GM12892 (cell line): Measurements from ENCODE around the gene MFAP5.

ENCODE experiments used
- POLR2AphosphoS5 ChIP-seq: IDR thresholded peaks from 2 replicates; pipeline ENCODE4 v1.6.1; 2011; ENCODE audit warnings: low read depth, low read length, control low read depth
- TAF1 ChIP-seq: IDR thresholded peaks from 2 replicates; pipeline ENCODE4 v1.6.1; 2011; ENCODE audit warnings: low read depth, mild to moderate bottlenecking, control low read depth, low read length, borderline replicate concordance

DNA sequence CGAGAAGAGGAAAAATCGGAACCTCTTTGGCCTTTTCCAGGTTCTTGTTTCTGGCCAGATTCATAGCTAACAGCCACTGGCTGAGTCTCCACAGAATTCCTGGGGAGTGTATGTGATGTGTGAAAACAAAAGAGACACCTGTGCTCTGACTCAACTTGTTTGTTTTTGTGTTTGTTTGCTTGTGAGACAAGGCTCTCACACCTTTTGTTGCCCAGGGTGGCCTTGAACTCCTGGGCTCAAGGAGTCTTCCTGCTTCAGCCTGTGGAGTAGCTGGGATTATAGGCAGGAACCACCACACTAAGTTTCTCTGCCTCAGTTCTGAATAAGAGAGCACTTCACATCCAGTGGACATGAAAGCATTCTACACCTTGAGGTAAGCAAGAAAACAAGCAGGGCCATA is 22.7 kb downstream of the MFAP5 start:
- TF ChIP-seq POLR2AphosphoS5 (no peak), TAF1 (no peak)
